HG02678 (cell line): ENCODE results near the gene NGFR.

Experiments
- ATAC-seq: cut with Tn5 transposase; IDR thresholded peaks from one replicate; pipeline ENCODE4 v1.9.1; 2021; ENCODE audit warnings: mild to moderate bottlenecking, moderate library complexity; ENCODE audit not compliant: unreplicated experiment

The NGFR gene

DNA sequence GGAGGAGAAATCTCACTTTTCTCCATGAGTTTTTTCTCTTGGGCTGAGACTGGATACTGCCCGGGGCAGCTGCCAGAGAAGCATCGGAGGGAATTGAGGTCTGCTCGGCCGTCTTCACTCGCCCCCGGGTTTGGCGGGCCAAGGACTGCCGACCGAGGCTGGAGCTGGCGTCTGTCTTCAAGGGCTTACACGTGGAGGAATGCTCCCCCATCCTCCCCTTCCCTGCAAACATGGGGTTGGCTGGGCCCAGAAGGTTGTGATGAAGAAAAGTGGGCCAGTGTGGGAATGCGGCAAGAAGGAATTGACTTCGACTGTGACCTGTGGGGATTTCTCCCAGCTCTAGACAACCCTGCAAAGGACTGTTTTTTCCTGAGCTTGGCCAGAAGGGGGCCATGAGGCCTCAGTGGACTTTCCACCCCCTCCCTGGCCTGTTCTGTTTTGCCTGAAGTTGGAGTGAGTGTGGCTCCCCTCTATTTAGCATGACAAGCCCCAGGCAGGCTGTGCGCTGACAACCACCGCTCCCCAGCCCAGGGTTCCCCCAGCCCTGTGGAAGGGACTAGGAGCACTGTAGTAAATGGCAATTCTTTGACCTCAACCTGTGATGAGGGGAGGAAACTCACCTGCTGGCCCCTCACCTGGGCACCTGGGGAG is 19.1 kb downstream of the NGFR start:
- ATAC-seq: no peak

DNA sequence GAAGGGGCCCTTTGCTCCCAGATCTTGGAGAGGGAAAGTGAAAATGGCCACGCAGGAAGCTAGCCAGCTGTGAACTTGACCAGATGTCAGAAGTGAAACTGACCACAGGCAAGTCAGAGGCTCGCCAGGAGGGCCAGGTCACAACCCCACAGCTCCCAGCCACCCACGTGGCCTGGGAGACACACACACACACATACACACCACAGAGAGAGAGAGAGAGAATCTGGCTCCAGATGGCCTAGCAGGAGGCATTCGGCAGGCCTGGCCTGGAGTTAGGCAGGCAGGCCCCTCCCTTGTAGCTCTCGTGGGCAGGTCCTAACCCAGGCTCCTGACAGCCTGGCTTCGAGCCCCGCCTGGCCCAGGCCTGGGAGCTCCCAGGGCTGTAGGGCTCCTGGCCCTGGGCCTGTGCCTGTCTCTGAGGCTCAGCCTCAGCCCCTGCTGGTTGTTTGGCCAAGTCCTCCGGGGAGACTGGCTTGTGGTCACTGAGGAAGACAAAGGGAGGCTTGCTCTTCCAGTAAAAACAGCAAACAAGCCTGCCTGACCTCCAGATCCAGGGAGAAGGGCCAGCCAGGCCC is 20.2 kb downstream of the NGFR start:
- ATAC-seq: peak; percentile 84

DNA sequence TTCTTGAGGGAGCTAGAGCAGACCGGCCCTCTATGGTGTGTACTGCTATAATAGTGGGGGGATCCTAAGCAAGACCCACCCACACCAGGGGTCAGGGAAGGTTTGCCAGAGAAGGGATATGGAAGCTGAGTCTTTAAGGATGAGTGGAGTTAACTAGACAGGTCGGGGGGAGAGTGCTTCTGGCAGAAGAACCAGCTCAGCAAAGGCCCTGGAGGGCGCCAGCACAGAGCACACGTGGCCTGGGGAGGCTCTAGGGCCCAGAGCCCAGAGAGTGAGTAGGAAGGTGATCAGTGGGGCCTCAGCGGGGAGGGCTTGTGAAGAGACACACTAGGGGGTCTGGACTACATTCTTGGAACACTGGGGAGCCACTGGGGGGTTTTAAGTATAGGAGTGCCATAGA is 21.1 kb downstream of the NGFR start:
- no peak for ATAC-seq

DNA sequence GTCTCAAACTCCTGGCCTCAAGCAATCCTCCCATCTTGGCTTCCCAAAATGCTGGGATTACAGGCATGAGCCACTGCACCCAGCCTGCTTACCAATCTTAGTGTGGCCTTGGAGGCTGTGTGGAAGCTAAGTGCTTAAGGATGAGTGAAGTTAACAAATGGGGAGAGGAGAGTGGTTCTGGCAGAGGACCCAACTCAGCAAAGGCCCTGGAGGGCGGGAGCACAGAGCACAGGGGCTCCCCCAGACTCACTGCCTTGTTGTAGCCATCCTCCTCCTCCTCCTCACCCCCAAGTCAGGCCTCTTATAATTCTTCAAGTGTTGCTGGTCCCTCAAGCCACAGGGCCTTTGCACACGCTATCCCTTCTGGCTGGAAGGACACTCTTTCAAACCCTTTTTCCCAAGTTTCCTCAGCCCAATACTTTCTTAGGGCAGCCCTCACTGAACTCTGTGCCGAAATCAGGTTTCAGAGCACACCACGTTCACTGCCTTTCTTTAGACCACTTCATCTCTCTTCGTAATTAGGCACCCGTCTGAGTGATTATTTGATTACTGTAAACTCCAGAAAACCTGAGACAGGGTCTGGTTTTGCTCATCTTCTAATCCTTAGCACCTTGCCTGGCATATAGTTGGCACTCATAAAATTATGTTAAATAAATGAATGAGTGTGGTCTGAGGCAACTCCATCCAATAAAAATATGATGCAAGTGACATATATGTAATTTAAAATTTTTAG is 23.4 kb downstream of the NGFR start:
- ATAC-seq: no peak

DNA sequence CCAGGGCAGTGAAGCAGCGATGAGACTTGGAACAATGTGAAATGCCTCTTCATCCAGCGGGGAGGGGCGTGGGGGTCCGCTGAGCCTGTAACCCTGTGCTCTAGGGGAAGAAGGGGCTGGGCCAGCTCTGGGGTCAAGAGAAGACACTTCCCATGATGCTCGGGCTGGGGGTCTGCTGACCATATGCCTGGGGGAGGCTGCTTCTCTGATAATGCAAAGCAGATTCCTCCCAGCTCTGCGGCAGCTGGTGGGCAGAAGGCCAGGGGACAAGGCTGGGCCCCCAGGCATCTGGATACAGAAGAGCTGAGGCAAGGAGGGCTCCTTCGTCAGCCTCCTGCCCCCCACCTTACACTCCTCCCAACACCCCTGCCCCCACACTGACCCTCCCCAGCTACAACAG is 24.7 kb downstream of the NGFR start:
- no peak for ATAC-seq

DNA sequence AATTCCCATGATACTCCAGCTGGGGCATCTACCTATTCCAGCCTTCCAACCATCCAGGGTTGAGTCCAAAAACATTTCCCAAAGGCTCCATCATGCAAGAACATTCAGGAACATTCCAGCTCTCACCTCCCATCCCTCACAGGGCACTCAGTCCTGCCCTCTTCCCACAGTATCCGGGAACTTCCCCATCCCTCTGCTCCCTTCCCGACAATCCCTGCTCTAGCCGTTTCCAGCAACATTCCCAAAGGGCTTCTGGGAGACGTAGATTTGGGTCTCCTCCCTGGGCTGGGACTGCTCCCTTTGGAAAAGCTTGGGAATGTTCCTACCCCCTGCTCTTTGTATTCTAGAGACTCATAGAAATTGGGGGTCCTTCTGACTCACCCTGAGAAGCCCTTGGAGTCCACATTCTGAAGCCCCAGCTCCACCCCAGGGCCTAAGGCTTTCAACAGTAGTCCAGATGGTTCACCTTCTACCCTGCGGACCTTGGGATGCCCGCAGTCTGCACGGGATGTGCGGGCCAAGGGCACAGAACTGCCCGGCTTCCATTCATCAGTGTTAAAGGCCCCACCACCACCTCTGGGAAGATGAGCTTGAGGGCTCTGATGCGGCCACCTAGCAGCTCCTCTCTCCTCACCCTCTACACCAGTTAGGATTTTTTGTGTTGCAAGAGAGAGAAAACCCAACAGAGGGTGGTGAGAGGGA is 25.4 kb downstream of the NGFR start:
- no peak for ATAC-seq

DNA sequence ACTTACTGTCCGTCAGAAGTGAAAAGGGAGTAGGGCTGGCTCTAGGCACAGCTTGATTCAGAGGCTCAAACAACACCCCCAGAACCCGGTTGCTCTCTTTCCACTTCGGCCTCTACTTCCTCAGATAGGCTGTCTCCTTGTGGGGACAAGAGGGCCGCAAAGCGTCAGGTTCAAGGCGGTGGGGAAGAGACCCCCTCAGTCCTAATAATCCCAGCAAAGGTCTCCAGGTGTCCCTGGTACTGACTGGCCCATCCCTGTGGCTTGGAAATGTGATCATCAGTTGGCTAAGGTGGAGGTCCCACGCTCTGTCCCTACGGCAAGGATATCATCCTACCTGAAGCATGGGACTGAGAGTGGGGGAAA is 26.0 kb downstream of the NGFR start:
- no peak for ATAC-seq

DNA sequence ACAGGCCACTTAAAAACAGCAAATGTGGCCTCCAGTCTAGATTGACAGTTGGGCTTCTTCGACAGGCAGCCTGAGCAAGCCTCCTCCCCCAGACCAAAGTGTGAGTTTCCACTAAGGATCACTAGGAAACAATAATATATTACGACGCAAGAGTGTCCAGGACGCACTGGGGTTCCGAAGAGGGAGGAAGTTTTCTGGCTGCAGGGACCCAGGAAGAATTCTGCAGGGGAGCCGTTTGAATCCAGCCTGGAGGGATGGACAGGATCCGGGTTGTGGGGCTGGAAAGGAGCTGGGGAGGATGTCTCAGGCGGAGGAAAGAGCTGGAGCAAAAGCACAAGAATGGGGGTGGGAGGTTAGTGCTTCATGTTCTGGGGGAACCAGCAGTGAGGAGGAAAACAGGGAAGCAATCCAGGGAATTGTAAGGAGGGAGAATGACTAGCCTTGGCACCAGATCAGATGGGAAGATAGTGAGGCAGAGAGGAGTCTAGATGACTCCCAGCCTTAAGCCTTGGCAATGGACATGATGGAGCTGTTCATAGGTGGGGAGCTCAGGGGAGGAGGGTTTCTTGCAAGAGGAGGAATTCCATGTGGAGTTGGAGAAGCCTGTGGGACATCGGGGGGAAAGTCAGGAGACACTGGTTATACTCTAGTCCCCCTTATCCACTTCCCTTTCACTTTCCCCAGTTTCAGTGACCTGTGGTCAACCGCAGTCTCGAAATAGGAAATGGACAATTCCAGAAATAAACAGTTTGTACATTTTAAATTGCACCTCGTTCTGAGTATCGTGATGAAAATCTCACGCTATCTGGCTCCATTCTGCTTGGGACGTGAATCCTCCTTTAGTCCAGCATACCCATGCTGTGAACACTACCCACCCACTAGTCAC is 26.6 kb downstream of the NGFR start:
- no peak for ATAC-seq

DNA sequence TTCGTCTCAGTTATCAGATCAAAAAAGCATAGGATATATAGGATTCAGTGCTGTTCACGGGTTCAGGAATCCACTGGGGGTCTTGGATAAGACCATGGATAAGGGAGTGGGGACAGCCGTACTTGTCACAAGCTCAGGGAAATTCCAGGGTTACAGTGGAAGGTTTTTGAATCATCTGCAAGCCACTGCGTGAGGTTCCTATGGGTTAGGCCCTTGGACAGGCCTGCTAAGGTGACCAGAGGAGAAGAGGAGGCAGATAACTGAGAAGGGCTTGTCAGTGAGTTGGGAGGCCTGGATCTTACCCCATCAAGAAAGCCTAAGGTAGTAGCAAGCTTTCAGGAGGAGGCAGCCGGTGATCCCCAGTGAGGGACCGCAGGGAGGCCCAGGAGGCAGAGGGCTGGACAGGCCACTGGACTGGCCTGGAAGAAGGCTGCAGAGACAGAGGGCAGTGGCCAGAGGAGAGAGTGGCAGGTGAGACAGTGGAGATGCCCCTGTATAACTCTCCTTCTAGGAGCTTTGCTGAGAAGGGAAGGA is 27.3 kb downstream of the NGFR start:
- ATAC-seq: no peak

DNA sequence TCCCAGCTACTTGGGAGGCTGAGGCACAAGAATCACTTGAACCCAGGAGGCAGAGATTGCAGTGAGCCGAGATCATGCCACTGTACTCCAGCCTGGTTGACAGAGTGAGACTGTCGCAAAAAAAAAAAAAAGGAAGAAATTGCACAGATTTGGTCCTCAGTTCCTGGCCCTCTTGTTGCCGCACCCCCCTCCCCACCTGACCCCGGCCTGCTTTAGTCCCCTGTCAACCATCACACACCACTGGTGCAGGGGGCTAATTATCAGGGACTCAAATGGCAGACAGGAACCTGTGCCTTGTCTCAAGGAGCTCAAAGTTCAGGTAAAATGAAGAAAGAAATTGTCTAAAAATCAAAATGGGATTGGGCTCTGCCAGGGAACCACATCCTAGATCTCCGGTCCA is 28.1 kb downstream of the NGFR start:
- no peak for ATAC-seq

DNA sequence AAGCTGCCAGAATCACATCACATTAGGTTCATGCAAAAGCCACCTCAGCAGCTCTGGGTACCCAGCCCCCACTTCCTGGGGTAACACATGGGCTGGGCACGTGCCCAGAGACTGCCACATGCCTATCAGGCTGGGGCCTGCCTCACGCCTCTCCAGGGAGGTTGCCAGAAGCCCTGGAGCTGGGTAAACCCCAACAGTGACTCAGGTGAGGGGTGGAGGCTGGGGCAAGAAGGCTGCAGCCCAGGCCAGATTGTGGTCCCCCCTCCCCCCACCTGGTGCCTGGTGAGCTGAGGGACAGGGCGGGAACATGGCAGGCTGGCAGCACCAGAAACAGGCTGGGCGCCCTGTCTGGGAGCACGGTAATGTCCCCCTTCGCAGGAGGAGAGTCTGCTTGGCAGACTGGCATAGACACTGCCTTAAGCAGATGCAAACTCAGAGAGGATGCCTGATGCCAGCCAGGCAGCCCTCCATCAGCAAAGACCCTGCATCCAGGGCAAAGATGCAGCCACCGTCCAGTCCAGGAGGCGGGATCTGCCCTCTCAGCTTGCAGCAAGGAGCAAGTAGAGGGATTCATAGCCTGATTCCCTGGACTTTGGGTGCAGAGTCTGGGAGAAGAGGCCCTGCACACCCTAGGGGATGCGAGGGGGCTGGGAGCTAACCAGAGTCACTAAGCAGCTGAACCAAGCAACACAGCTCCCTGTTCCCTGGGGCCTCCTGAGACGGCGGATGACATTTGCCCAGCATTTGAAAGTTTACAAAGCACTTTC is 28.8 kb downstream of the NGFR start:
- ATAC-seq: no peak

DNA sequence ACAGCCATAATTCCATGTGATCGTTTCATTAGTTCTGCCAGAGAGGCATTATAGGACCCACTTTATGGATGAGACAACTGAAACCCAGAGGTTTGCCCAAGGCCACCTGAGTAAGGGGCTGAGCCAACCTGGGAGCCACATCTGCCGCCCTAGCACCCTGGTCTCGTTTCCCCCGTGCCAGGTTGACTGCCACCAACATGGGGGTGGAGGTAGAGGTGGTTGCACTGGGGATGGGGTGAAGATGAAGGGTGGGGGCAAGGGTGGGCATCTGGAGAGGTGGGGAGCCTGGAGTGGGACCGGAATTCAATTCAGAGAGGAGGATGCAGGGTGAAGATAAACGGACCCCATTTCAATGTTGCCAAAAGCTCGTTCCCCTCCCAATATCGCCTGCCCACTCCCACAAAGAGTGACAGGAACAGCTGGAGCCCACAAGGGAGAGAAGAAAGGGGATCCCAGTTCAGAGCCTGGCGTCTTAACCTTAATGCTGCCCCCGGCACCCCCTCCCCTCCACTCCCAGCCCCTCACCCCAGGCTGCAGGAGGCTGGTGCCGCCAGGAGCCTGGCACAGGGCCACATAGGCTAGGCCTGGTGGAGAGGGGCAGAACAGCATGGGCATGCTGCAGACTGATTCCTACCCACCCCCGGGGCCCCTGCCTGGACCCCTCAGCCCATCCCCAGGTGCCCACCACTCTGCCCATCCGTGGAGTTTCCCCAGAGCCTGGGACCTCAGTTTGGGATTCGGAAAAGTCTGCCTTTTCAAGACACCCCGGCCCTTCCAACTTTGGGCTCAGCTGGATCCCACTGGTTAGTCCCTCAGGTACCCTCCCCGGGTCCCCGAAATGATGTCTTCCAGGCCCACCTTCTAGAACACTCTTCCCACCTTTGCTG is 29.6 kb downstream of the NGFR start:
- no peak for ATAC-seq

DNA sequence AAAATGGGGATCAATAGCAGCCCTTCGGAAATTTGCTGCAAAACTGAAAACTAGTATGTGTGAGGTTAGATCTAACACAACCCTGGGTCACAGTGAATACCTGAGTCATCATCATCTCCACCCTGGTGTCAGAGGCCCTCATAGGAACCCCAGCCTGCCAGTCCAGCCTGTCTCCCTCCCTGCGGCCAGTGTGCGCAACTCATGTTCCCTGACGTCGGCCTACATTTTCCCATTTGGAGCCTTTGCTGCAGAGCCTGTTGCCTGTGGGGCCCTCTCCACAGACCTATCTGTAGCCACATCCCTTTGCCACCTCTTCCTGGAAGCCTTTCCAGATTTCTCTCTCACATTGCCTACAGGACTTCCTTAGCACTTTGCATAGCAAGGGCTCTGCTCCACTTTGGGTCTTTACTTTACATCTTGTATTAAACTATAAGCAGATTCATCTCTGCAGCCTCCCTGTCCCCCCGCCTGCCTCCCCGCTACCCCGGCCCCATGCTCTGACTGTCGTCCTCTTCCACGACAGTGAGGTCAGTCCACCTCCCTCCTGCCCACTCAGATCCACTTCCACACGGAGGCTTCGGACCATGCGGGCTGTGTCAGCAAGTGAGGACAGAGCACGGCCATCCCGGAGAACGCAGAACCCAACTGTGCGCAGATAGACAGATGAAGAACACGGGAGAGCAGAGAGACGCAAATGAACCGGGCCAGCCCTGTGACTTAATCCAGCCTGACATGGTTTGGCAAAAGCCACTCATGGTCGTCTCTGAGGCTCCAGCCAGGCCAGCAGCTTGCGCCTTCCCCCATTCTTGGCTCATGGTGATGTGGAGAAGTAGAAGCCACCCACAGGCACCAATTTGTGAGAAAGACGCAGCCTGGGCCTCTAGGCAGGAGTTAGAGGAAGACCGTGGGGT is 31.0 kb downstream of the NGFR start:
- no peak for ATAC-seq

DNA sequence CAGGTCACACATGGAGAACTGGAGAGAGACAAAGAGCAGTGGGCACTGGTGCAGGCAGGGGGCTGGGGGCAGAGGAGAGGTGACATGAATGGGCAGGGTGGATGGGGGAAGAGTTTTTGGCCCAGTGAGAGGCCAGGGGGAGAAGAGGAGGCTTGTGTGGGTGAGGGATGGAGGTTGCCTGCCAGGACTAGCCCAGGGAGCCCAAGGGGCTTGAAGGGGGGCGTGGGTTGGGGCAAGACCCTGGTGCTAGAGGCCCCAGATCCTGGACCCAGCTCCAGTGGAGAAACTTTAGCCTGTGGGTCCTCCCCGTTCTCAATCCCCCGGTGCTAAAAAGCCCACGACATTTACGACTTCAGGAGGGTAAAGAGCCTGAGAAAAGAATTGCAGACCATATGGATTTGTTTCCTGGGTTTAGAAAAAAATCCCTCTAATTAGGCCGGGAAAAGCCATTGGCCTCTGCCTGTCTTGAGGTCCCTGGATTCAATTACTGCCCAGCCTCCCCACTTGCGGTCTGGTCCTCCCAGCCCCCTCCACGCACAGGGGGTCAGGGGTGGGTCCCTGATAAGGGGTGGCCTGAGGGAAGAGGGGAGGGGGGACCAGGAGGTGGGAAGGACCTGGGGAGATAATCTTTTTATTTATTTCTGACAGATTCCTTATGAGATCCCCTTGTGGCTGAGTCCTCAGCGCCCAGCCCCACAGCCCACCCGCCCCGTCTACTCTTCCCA is 33.0 kb downstream of the NGFR start:
- no peak for ATAC-seq

DNA sequence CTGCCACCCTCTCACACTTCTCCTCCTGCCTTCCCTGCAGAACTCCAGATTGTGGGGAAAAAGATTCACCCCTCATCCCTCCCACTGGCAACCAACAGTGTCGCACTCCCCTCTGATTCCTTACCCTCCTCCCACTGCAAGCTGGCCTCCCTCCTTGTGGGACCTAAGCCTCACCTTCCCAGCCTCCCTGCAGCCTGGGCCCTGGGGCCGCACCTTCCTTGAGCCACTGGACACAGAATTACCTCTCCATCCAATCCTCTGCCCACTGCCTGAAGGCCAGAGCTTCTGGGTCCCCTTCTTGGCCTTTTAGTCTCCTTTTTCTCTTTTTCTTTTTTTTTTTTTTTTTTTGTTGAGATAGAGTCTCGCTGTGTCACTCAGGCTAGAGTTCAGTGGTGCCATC is 33.9 kb downstream of the NGFR start:
- ATAC-seq: no peak

DNA sequence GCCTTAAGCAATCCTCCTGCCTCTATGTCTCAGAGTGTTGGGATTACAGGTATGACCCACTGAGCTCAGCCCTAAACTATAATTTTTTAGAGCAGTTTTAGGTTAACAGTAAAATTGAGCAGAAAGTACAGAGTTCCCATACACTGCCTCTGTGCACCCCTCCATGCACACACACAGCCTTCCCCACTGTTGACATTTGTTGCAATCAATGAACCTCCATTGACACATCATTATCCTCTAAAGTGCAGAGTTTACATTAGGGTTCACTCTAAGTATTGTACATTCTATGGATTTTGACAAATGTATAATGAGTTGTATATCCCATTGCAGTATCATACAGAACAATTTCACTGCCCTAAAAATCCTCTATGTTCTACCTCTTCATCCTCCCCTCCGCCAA is 35.0 kb downstream of the NGFR start:
- ATAC-seq: no peak

DNA sequence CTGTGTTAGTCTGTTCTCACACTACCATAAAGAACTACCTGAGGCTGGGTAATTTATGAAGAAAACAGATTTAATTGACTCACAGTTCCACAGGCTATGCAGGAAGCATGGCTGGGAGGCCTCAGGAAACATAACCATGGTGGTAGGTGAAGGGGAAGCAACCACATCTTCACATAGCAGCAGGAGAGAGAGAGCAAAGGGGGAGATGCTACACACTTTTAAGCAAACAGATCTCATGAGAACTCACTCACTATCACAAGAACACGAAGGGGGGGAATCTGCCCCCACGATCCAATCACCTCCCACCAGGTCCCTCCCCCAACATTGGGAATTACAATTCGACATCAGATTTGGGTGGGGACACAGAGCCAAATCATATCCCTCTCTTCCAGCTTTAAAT is 48.8 kb downstream of the NGFR start:
- ATAC-seq: no peak
